GOT3 (cell line): ENCODE results near the gene GNL1.

Experiments used
- DNase-seq: peaks from one replicate; lab custom pipeline; 2025; ENCODE audit warnings: mixed read lengths; lab: John Stamatoyannopoulos, UW

The GNL1 gene

GRCh38 chr6:30556066-30556905 lies at the start of gene GNL1:
GNL1 (minus strand) TSS chr6:30556489; CDS start chr6:30556203, 286 bp downstream.
- DNase-seq: peak; percentile 78

GRCh38 chr6:30603961-30604360 lies 47.7 kb upstream of the GNL1 start:
- DNase-seq: no peak

GRCh38 chr6:30601815-30602641 lies 45.7 kb upstream of the GNL1 start:
- DNase-seq: no peak

GRCh38 chr6:30601436-30601814 lies 45.1 kb upstream of the GNL1 start:
- DNase-seq: no peak

GRCh38 chr6:30600451-30600961 lies 44.2 kb upstream of the GNL1 start:
- DNase-seq: no peak

GRCh38 chr6:30599625-30600324 lies 43.5 kb upstream of the GNL1 start:
- DNase-seq: no peak

GRCh38 chr6:30598912-30599624 lies 42.8 kb upstream of the GNL1 start:
- no peak for DNase-seq

- DNase-seq: peak; percentile 27
These were observed 41.2 kb upstream of the GNL1 start for GRCh38 chr6:30597315-30598144.

GRCh38 chr6:30592287-30592686 lies 36.0 kb upstream of the GNL1 start:
- no peak for DNase-seq

- no peak for DNase-seq
These were observed 34.7 kb upstream of the GNL1 start for GRCh38 chr6:30591008-30591407.

GRCh38 chr6:30590509-30590908 lies 34.2 kb upstream of the GNL1 start:
- DNase-seq: no peak

- no peak for DNase-seq
These were observed 33.6 kb upstream of the GNL1 start for GRCh38 chr6:30589754-30590358.

GRCh38 chr6:30583921-30584320 lies 27.6 kb upstream of the GNL1 start:
- DNase-seq: no peak

GRCh38 chr6:30578051-30578450 lies 21.8 kb upstream of the GNL1 start:
- DNase-seq: no peak

GRCh38 chr6:30573113-30573512 lies 16.8 kb upstream of the GNL1 start:
- DNase-seq: no peak

- no peak for DNase-seq
These were observed 15.9 kb upstream of the GNL1 start for GRCh38 chr6:30572148-30572547.

GRCh38 chr6:30571762-30572082 lies 15.4 kb upstream of the GNL1 start:
- DNase-seq: no peak

GRCh38 chr6:30571075-30571761 lies 14.9 kb upstream of the GNL1 start, which contains the start of gene ABCF1:
ABCF1 (plus strand) TSS chr6:30571442; CDS start chr6:30571488, 46 bp downstream.
- DNase-seq: peak; percentile 94

- no peak for DNase-seq
These were observed 14.4 kb upstream of the GNL1 start for GRCh38 chr6:30570740-30571074.

- DNase-seq: no peak
These were observed 14.0 kb upstream of the GNL1 start for GRCh38 chr6:30570263-30570662.
